ENCODE results near the gene LAMTOR4.

LAMTOR4 gene

GRCh38 chr7:100171087-100171681, 22.5 kb downstream of the LAMTOR4 start:
- TF ChIP-seq CTCF (IDR thresholded peaks at IDR 0.05; ENCODE audit: control insufficient read depth, insufficient read depth, low read depth, low read length, missing control alignments) = no peak
- DNase-seq (ENCODE audit: low read depth) = no peak
- H3K4me3 ChIP-seq (ENCODE audit: control insufficient read depth, low read depth, low read length) = no peak overlapping the region

- TF ChIP-seq CTCF (IDR thresholded peaks at IDR 0.05; ENCODE audit: control insufficient read depth, insufficient read depth, low read depth, low read length, missing control alignments) = no peak
- no peak for DNase-seq (ENCODE audit: low read depth)
- no peak overlapping the region for H3K4me3 ChIP-seq (ENCODE audit: control insufficient read depth, low read depth, low read length)
Measured at GRCh38 chr7:100171840-100172239, 23.1 kb downstream of the LAMTOR4 start.

GRCh38 chr7:100173806-100174495, 25.2 kb downstream of the LAMTOR4 start:
- DNase-seq (ENCODE audit: low read depth) = no peak
- TF ChIP-seq CTCF (IDR thresholded peaks at IDR 0.05; ENCODE audit: control insufficient read depth, insufficient read depth, low read depth, low read length, missing control alignments) = no peak
- H3K4me3 ChIP-seq (ENCODE audit: control insufficient read depth, low read depth, low read length) = no peak overlapping the region

- H3K4me3 ChIP-seq (ENCODE audit: control insufficient read depth, low read depth, low read length) = no peak overlapping the region
- TF ChIP-seq CTCF (IDR thresholded peaks at IDR 0.05; ENCODE audit: control insufficient read depth, insufficient read depth, low read depth, low read length, missing control alignments) = no peak
- DNase-seq (ENCODE audit: low read depth) = no peak
Measured at GRCh38 chr7:100174582-100174981, 25.9 kb downstream of the LAMTOR4 start.

- TF ChIP-seq CTCF (IDR thresholded peaks at IDR 0.05; ENCODE audit: control insufficient read depth, insufficient read depth, low read depth, low read length, missing control alignments) = no peak
- no peak overlapping the region for H3K4me3 ChIP-seq (ENCODE audit: control insufficient read depth, low read depth, low read length)
Measured at GRCh38 chr7:100175296-100175935, 26.7 kb downstream of the LAMTOR4 start.

GRCh38 chr7:100176096-100177044, 27.7 kb downstream of the LAMTOR4 start:
- DNase-seq (ENCODE audit: low read depth) = no peak
- no peak for TF ChIP-seq CTCF (IDR thresholded peaks at IDR 0.05; ENCODE audit: control insufficient read depth, insufficient read depth, low read depth, low read length, missing control alignments)
- H3K4me3 ChIP-seq (ENCODE audit: control insufficient read depth, low read depth, low read length) = peak overlapping the region; percentile 78

More at GRCh38 chr7:100175296-100175935, 26.7 kb downstream of the LAMTOR4 start:
- no peak for DNase-seq (ENCODE audit: low read depth)
